HG03457 (cell line): Measurements from ENCODE around the gene HOXD13.

Experiments used
- ATAC-seq: cut with Tn5 transposase; IDR thresholded peaks from one replicate; pipeline ENCODE4 v1.9.1; 2021; ENCODE audit warnings: moderate number of reproducible peaks; ENCODE audit not compliant: unreplicated experiment

Gene HOXD13

GRCh38 chr2:176092270-176093144, at the start of gene HOXD13:
Gene HOXD13, plus strand, starts transcription at chr2:176092721. Its CDS starts 170 bp downstream, at chr2:176092891.
- no peak for ATAC-seq

GRCh38 chr2:176056406-176056805, 36.1 kb upstream of the HOXD13 start:
- ATAC-seq: no peak

- ATAC-seq: no peak
Observed at GRCh38 chr2:176063958-176064357, 28.6 kb upstream of the HOXD13 start.

- ATAC-seq: no peak
Observed at GRCh38 chr2:176066645-176067588, 25.6 kb upstream of the HOXD13 start.

- ATAC-seq: no peak
Observed at GRCh38 chr2:176067589-176068418, 24.7 kb upstream of the HOXD13 start.

GRCh38 chr2:176068419-176068832, 24.1 kb upstream of the HOXD13 start:
- no peak for ATAC-seq

- no peak for ATAC-seq
Observed at GRCh38 chr2:176071330-176072291, 20.9 kb upstream of the HOXD13 start.

- ATAC-seq: no peak
Observed at GRCh38 chr2:176072292-176072669, 20.2 kb upstream of the HOXD13 start.

- ATAC-seq: no peak
Observed at GRCh38 chr2:176072951-176073904, 19.3 kb upstream of the HOXD13 start.

- ATAC-seq: no peak
Observed at GRCh38 chr2:176074919-176075425, 17.5 kb upstream of the HOXD13 start.

GRCh38 chr2:176075481-176075880, 17.0 kb upstream of the HOXD13 start:
- ATAC-seq: no peak

- no peak for ATAC-seq
Observed at GRCh38 chr2:176076063-176076462, 16.5 kb upstream of the HOXD13 start.

GRCh38 chr2:176076796-176077195, 15.7 kb upstream of the HOXD13 start:
- no peak for ATAC-seq

GRCh38 chr2:176078541-176079284, 13.8 kb upstream of the HOXD13 start:
- no peak for ATAC-seq

- ATAC-seq: no peak
Observed at GRCh38 chr2:176079285-176079830, 13.2 kb upstream of the HOXD13 start.

GRCh38 chr2:176079831-176080539, 12.5 kb upstream of the HOXD13 start:
- ATAC-seq: no peak
